CD4-positive, alpha-beta memory T cell (primary cell): ENCODE results near the gene EDARADD. TPM values are rescaled to one million over a fixed set of nuclear protein-coding genes. Genes with fewer than 3 reads are reported as not detected.
"Not testable (repeated sequence)": the region's sequence is repeated elsewhere in the genome, so short reads cannot be mapped to it uniquely, and the experiment has no call there.

Experiments
- CTCF ChIA-PET: fragments of 350-600 bp; sonication (Branson Sonifier 250); formaldehyde crosslinking; loops from one replicate; lab custom pipeline; 2021; ENCODE audit warnings: inconsistent platforms; ENCODE audit not compliant: partially characterized antibody; lab: Charles Lee
- POLR2A ChIA-PET: fragments of 350-600 bp; sonication (Branson Sonifier 250); formaldehyde crosslinking; loops from one replicate; lab custom pipeline; 2021; ENCODE audit not compliant: partially characterized antibody; lab: Charles Lee
- DNase-seq, 5 donors: peaks; one replicate each; pipeline versions ENCODE4 v3.0.0 to v3.0.0-alpha.2; 2020 to 2022; ENCODE audit warnings: mixed read lengths in 1 of 5
- H3K27ac ChIP-seq: one replicate; pipeline ENCODE4 v1.7.0; 2013; ENCODE audit warnings: low read depth, low read length
- H3K27me3 ChIP-seq: 2 replicates; pipeline ENCODE4 v1.7.0; 2013; ENCODE audit warnings: mild to moderate bottlenecking, low read length, moderate library complexity; ENCODE audit not compliant: insufficient read depth
- H3K36me3 ChIP-seq: 2 replicates; pipeline ENCODE4 v1.7.0; 2013; ENCODE audit warnings: mild to moderate bottlenecking, low read length, moderate library complexity; ENCODE audit not compliant: insufficient read depth
- H3K4me1 ChIP-seq: 2 replicates; pipeline ENCODE4 v1.7.0; 2013; ENCODE audit warnings: mild to moderate bottlenecking, low read length, moderate library complexity; ENCODE audit not compliant: insufficient read depth
- H3K4me3 ChIP-seq, 2 donors: one replicate each; pipeline ENCODE4 v1.7.0; 2013; ENCODE audit warnings: low read length in 2 of 2, mild to moderate bottlenecking in 1 of 2
- H3K9me3 ChIP-seq, 2 donors: one replicate each; pipeline ENCODE4 v1.7.0; 2013; ENCODE audit warnings: low read length in 2 of 2, control low read depth in 1 of 2; ENCODE audit not compliant: control insufficient read depth in 1 of 2
- H3K27ac Mint-ChIP-seq, 7 donors: one replicate each; pipeline ENCODE4 v1.8.0; 2020 to 2021; ENCODE audit warnings: mixed read lengths in 7 of 7, mild to moderate bottlenecking in 6 of 7, inconsistent platforms in 3 of 7, moderate library complexity in 3 of 7
- H3K27me3 Mint-ChIP-seq, 2 donors: one replicate each; pipeline ENCODE4 v1.8.0; 2020 to 2021; ENCODE audit warnings: mixed read lengths in 2 of 2
- H3K36me3 Mint-ChIP-seq, 2 donors: one replicate each; pipeline ENCODE4 v1.8.0; 2020 to 2021; ENCODE audit warnings: mixed read lengths in 2 of 2, inconsistent platforms in 1 of 2, mild to moderate bottlenecking in 1 of 2
- H3K4me1 Mint-ChIP-seq, 4 donors: one replicate each; pipeline ENCODE4 v1.8.0; 2020 to 2021; ENCODE audit warnings: mixed read lengths in 4 of 4, mild to moderate bottlenecking in 1 of 4
- H3K4me3 Mint-ChIP-seq, 8 donors: one replicate each; pipeline ENCODE4 v1.8.0; 2020 to 2021; ENCODE audit warnings: mixed read lengths in 8 of 8, mild to moderate bottlenecking in 7 of 8, moderate library complexity in 6 of 8, inconsistent platforms in 3 of 8
- H3K9me3 Mint-ChIP-seq, 8 donors: one replicate each; pipeline ENCODE4 v1.8.0; 2020 to 2021; ENCODE audit warnings: mixed read lengths in 8 of 8, mild to moderate bottlenecking in 5 of 8, inconsistent platforms in 3 of 8, moderate library complexity in 1 of 8
- intact Hi-C: fragments of 100-400 bp; cut with micrococcal nuclease; formaldehyde crosslinking; loops from one replicate; pipeline ENCODE4 v1.15.1; 2023
- polyA plus RNA-seq, 2 donors: library from polyadenylated mRNA; unstranded; fragments of 300-500 nt; fragmentation: Illumina TruSeq; gene quantifications; one replicate each; pipeline ENCODE4 v1.2.3, GENCODE V29; 2021
- total RNA-seq, 2 experiments: library from RNA; stranded (reverse); gene quantifications; one replicate each; pipeline ENCODE4 v1.2.3, GENCODE V29; 2021

The EDARADD gene
- total RNA-seq (1 to 10 TPM; 7.9 to 8.5 TPM), polyA plus RNA-seq (1 to 10 TPM; 4.7 to 8.0 TPM)

DNA sequence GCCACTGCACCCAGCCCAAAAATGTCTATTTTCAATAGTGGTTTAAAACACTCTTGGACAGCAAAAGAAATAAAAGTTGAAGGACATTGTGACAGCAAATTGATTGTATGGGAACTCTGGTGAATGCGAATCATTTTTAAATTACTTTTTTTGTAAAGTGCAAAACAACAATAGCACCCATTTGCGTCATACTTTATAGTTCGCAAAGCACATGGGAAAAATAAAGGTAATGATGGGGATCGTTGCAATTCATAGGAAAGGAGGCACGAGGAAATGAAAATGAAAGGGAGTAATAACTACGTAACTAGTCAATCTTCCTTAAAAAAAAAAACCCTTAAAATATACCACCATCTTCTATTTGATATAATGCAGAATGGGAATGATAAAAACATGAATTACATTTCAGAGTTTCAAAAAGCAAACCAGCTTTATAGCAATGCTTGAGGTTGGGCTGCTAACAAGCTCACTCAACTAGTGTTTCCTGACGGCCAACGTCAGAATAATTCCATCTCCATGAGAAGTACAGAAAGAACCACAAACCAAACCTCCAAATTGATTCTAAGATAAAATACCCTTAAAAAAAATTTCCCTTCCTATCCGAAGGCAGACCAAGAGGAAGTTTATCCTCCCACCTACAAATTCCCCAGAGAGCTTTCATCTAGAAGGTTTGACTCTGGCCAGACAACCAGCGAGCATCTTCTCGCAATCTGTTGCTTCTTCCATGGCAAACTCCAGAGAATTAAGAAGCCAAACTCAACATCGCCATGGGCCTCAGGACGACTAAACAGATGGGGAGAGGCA lies at the start of gene EDARADD:
Gene EDARADD, plus strand, starts transcription at position 606 of the 801 bp plus-strand sequence. Its CDS starts 159 bp downstream, at position 765.
- H3K36me3 ChIP-seq: no peaks in the 10 kb centered on the region
- peak within 1 kb of the TSS; percentile 67 for H3K27ac ChIP-seq
- Mint-ChIP-seq H3K27me3 (peaks cover 4 to 16% of the 10 kb centered on the region in 2 donors), H3K4me3 (peak within 1 kb of the TSS; percentile 89 to 96 (median 93)), H3K27ac (peak within 1 kb of the TSS; percentile 68 to 95 (median 91)), H3K36me3 (peaks cover 0 to 7% of the 10 kb centered on the region in 2 donors), H3K4me1 (peaks cover 17 to 43% (median 28%) of the 10 kb centered on the region in 4 donors), H3K9me3 (peaks cover 0 to 1% (median 0%) of the 10 kb centered on the region in 8 donors)
- no peaks in the 10 kb centered on the region for H3K27me3 ChIP-seq
- DNase-seq: peak in 3 of 5 donors; percentile 9 to 38 (median 10)
- peaks cover 20% of the 10 kb centered on the region for H3K4me1 ChIP-seq
- intact Hi-C loops: loop anchor here (1.0 kb wide), 1 partner anchor 112 kb away; no protein-coding TSS in a partner anchor
- POLR2A ChIA-PET: interaction anchor here (0.5 to 4.1 kb wide), 8 partner anchors 17 to 897 kb away, joined by 3 to 46 read pairs (median 4); partner anchors contain the start of gene ERO1B
- CTCF ChIA-PET: interaction anchor here (0.6 to 2.2 kb wide), 5 partner anchors 11 to 231 kb away, joined by 3 to 15 read pairs (median 5); no protein-coding TSS in a partner anchor
- peak within 1 kb of the TSS; percentile 57 to 71 for H3K4me3 ChIP-seq
- H3K9me3 ChIP-seq: no peaks in the 10 kb centered on the region

DNA sequence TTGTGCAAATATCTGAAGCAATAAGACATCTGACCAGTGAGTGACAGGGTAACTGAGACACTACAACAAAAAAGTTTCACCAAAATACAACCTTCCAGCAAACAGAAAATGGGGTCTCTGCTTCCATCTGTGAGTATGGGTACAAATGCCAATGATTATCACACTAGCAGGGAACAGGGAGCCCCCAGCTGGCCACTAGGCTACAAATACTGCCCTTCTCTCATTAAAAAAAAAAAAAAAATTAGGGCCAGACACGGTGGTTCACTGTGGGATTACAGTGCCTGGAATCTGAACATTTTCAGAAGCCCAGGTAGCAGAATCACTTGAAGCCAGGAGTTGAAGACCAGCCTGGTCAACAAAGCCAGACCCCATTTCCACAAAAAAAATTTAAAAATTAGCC lies 48.4 kb upstream of the EDARADD start:
- Histone ChIP-seq H3K4me1 (no peaks in the 10 kb centered on the region), H3K36me3 (no peaks in the 10 kb centered on the region), H3K4me3 (no peak overlapping the region), H3K9me3 (no peaks in the 10 kb centered on the region), H3K27me3 (no peaks in the 10 kb centered on the region), H3K27ac (no peak overlapping the region)
- no peaks in the 10 kb centered on the region for H3K36me3 Mint-ChIP-seq
- H3K27ac Mint-ChIP-seq: no peak overlapping the region
- no peak for DNase-seq
- peaks cover 0 to 5% (median 2%) of the 10 kb centered on the region in 4 donors for H3K4me1 Mint-ChIP-seq
- no peak overlapping the region for H3K4me3 Mint-ChIP-seq
- H3K9me3 Mint-ChIP-seq: peaks cover 0 to 2% (median 0%) of the 10 kb centered on the region in 8 donors
- intact Hi-C loops: no loop called here
- POLR2A ChIA-PET: no interaction called here
- CTCF ChIA-PET: interaction anchor here (0.6 to 1.3 kb wide), 2 partner anchors 18 to 23 kb away, joined by 3 read pairs; no protein-coding TSS in a partner anchor
- H3K27me3 Mint-ChIP-seq: peaks cover 0 to 9% of the 10 kb centered on the region in 2 donors

DNA sequence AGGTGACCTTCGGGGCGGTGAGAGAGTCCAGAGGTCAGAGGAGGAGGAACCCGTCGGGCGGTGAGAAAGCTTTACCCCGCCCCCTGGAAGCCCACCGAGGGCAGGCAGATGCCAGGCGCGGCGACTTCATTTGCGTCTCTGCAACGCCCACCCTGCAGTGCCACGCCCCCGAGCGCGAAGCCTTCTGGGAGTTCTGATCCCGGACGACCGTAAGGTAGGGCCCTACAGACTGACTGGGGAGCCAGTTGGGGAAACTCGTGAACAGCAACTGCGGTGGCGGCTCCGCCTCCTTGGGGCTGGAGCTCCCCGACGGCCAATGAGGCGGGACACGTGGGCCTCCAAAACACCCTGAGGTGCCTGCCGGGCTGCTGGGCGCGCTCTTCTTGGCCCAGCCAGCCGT lies 46.0 kb upstream of the EDARADD start:
- ChIA-PET POLR2A (no interaction called here), CTCF (no interaction called here)
- Histone ChIP-seq H3K4me1 (no peaks in the 10 kb centered on the region), H3K27me3 (no peaks in the 10 kb centered on the region), H3K36me3 (no peaks in the 10 kb centered on the region), H3K27ac (no peak overlapping the region), H3K9me3 (no peaks in the 10 kb centered on the region), H3K4me3 (no peak overlapping the region)
- Mint-ChIP-seq H3K9me3 (peaks cover 0 to 2% (median 0%) of the 10 kb centered on the region in 8 donors), H3K36me3 (no peaks in the 10 kb centered on the region), H3K27ac (no peak overlapping the region), H3K4me3 (no peak overlapping the region), H3K4me1 (peaks cover 0 to 5% (median 2%) of the 10 kb centered on the region in 4 donors), H3K27me3 (peaks cover 0 to 9% of the 10 kb centered on the region in 2 donors)
- intact Hi-C loops: no loop called here
- DNase-seq: peak in 1 of 5 donors; percentile 41

DNA sequence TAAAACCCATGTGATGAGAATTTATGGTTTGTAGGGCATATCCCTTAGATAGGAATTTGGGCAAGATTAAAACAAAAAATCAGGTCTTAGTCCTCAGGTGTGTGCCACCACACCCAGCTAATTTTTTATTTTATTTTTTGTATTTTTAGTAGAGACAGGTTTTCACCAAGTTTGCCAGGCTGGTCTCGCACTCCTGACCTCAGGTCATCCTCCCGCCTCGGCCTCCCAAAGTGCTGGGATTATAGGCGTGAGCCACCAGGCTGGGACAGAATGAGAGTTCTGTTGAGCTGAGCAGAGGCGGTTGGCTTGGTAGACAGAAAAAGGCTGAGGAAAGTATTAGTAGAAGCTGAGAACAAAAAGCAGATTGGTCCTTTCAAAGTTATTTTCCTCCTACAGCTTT lies 43.8 kb upstream of the EDARADD start:
- no peaks in the 10 kb centered on the region for H3K4me1 ChIP-seq
- no peaks in the 10 kb centered on the region for H3K36me3 ChIP-seq
- peaks cover 0 to 5% (median 3%) of the 10 kb centered on the region in 4 donors for H3K4me1 Mint-ChIP-seq
- no peak for DNase-seq
- intact Hi-C loops: no loop called here
- peaks cover 0 to 2% (median 0%) of the 10 kb centered on the region in 8 donors for H3K9me3 Mint-ChIP-seq
- no peak overlapping the region for H3K27ac ChIP-seq
- H3K27me3 ChIP-seq: no peaks in the 10 kb centered on the region
- no peak overlapping the region for H3K4me3 ChIP-seq
- ChIA-PET POLR2A (interaction anchor here (0.7 kb wide), 1 partner anchor 10 kb away, joined by 3 read pairs; no protein-coding TSS in a partner anchor), CTCF (interaction anchor here (0.8 kb wide), 1 partner anchor 14 kb away, joined by 3 read pairs; no protein-coding TSS in a partner anchor)
- no peaks in the 10 kb centered on the region for H3K36me3 Mint-ChIP-seq
- peaks cover 0 to 9% of the 10 kb centered on the region in 2 donors for H3K27me3 Mint-ChIP-seq
- no peak overlapping the region for H3K4me3 Mint-ChIP-seq
- no peaks in the 10 kb centered on the region for H3K9me3 ChIP-seq
- no peak overlapping the region for H3K27ac Mint-ChIP-seq

DNA sequence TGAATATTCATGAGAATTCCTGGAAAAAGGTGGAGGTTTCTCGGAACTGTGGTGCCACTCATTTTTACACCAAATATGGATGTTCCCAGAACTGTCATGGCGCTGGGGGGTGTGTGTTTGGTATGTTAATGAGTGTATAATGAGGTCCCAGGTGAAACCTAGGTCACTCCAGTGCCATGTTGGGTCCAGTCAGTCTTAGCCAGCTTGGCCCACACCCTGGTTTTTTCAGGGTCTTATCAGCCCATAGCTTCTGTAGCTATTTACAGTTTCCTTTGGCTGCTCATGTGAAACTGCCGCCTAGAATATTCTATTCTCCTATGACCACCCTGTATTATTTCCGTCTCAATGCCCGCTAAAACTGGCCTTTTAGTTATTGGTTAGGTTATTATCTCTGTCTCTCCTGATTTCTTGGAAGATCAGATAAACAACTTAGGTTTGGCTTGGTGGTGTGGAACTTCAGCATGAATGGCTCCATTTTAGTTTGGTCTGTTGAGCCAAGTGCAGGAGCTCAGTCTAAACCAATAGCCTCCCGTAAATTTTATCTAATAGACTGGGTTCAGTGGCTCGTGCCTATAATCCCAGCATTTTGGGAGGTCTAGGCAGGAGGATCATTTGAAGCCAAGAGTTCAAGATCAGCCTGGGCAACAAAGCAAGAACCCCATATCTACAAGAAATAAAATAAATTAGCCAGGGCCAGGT lies 42.1 kb upstream of the EDARADD start:
- H3K27me3 Mint-ChIP-seq: peaks cover 0 to 9% of the 10 kb centered on the region in 2 donors
- Histone ChIP-seq H3K4me1 (no peaks in the 10 kb centered on the region), H3K9me3 (no peaks in the 10 kb centered on the region), H3K27me3 (no peaks in the 10 kb centered on the region), H3K27ac (no peak overlapping the region), H3K4me3 (no peak overlapping the region), H3K36me3 (no peaks in the 10 kb centered on the region)
- peaks cover 0 to 5% (median 3%) of the 10 kb centered on the region in 4 donors for H3K4me1 Mint-ChIP-seq
- no peaks in the 10 kb centered on the region for H3K36me3 Mint-ChIP-seq
- ChIA-PET CTCF (no interaction called here), POLR2A (no interaction called here)
- no peak overlapping the region for H3K4me3 Mint-ChIP-seq
- intact Hi-C loops: no loop called here
- DNase-seq: no peak
- H3K27ac Mint-ChIP-seq: no peak overlapping the region
- peaks cover 0 to 2% (median 0%) of the 10 kb centered on the region in 8 donors for H3K9me3 Mint-ChIP-seq

DNA sequence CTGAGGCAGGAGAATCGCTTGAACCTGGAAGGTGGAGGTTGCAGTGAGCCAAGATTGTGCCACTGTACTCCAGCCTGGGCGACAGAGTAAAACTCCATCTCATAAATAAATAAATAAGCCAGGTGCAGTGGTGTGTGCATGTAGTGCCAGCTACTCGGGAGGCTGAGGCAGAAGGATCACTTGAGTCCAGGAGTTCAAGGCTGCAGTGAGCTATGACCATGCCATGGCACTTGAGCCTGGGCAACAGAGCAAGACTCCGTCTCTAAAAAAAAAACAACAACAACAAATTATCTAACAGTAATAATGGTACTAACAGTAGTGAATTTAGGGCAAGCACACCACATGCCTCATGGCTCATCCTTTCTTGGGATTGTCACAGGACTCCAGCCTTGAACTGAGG lies 41.3 kb upstream of the EDARADD start:
- H3K4me1 Mint-ChIP-seq, CTCF ChIA-PET, H3K9me3 ChIP-seq, DNase-seq, H3K4me3 ChIP-seq, H3K4me1 ChIP-seq, H3K27ac ChIP-seq, POLR2A ChIA-PET, H3K27me3 Mint-ChIP-seq, H3K9me3 Mint-ChIP-seq, H3K27ac Mint-ChIP-seq, H3K36me3 ChIP-seq, H3K27me3 ChIP-seq, intact Hi-C loops, H3K4me3 Mint-ChIP-seq, H3K36me3 Mint-ChIP-seq: not testable (repeated sequence)

DNA sequence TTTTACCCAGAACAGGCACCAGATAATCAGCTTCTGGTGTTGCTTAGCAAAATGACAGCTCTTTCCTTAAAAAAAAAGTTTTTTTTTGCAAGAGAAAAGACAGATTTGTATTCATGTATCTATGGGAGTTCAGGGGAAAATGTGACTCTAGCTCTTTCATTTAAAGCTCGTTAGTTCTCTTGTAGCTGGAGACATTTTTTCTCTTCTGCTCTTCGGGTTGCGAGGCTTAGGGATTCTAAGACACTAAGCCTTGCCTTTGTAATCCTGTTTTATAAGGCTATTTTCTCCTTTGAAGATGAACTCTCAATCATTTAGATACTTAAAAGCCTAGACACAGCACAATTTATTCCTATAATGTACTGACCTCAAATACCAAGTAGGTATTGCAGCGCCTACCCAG lies 40.3 kb upstream of the EDARADD start:
- H3K4me3 Mint-ChIP-seq: no peak overlapping the region
- no peaks in the 10 kb centered on the region for H3K36me3 ChIP-seq
- H3K27me3 ChIP-seq: no peaks in the 10 kb centered on the region
- peaks cover 3 to 5% of the 10 kb centered on the region in 2 donors for H3K36me3 Mint-ChIP-seq
- POLR2A ChIA-PET: no interaction called here
- H3K4me1 ChIP-seq: no peaks in the 10 kb centered on the region
- no peak overlapping the region for H3K27ac Mint-ChIP-seq
- no peak for DNase-seq
- peaks cover 0 to 9% of the 10 kb centered on the region in 2 donors for H3K27me3 Mint-ChIP-seq
- intact Hi-C loops: no loop called here
- H3K27ac ChIP-seq: no peak overlapping the region
- CTCF ChIA-PET: no interaction called here
- H3K9me3 ChIP-seq: no peaks in the 10 kb centered on the region
- peaks cover 0 to 5% (median 3%) of the 10 kb centered on the region in 4 donors for H3K4me1 Mint-ChIP-seq
- peaks cover 5 to 18% (median 7%) of the 10 kb centered on the region in 8 donors for H3K9me3 Mint-ChIP-seq
- H3K4me3 ChIP-seq: no peak overlapping the region
